B cell (primary cell): ENCODE results near the gene NELFE. TPM values are rescaled to one million over a fixed set of nuclear protein-coding genes. Genes with fewer than 3 reads are reported as not detected.

Experiments used
- ATAC-seq: fragments of 200-7000 bp; cut with Tn5 transposase; one replicate; pipeline ENCODE4 v1.10.0; 2021; ENCODE audit warnings: low read depth, mild to moderate bottlenecking, moderate number of reproducible peaks, moderate library complexity
- CTCF ChIA-PET: fragments of 350-600 bp; sonication (Branson Sonifier 250); formaldehyde crosslinking; loops from one replicate; lab custom pipeline; 2021; ENCODE audit warnings: antibody characterized with exemption, inconsistent platforms; lab: Charles Lee
- POLR2A ChIA-PET: fragments of 350-600 bp; sonication (Branson Sonifier 250); formaldehyde crosslinking; loops from one replicate; lab custom pipeline; 2021; ENCODE audit warnings: antibody characterized with exemption; lab: Charles Lee
- DNase-seq: peaks from one replicate; pipeline ENCODE4 v3.0.0; 2013
- H2AFZ ChIP-seq: 2 replicates; pipeline ENCODE4 v1.6.1; 2012; ENCODE audit warnings: mild to moderate bottlenecking, low read depth, low read length; ENCODE audit not compliant: insufficient read depth, poor library complexity, severe bottlenecking
- H3K27ac ChIP-seq, 2 donors: 1 replicate in 1 of 2; 2 replicates in 1 of 2; pipeline ENCODE4 v1.5.1; 2012 to 2013; ENCODE audit warnings: low read length in 2 of 2, mild to moderate bottlenecking in 2 of 2, moderate library complexity in 1 of 2
- H3K27me3 ChIP-seq, 4 experiments: fragments of 200-600 bp in 1 of 4; sonication (generic) in 1 of 4; replicated peaks in 1 of 4; 1 replicate in 2 of 4; 2 replicates in 2 of 4; pipeline versions ENCODE4 v1.6.1 to v1.7.0; 2013 to 2016; ENCODE audit warnings: low read length in 3 of 4, mild to moderate bottlenecking in 2 of 4, mixed read lengths in 1 of 4, moderate library complexity in 1 of 4; ENCODE audit not compliant: insufficient read depth in 4 of 4, control insufficient read depth in 3 of 4; ENCODE audit errors: control extremely low read depth in 1 of 4
- H3K36me3 ChIP-seq, 2 experiments: replicated peaks in 1 of 2; 1 replicate in 1 of 2; 2 replicates in 1 of 2; pipeline versions ENCODE4 v1.6.1 to v1.7.1; 2013; ENCODE audit warnings: low read length in 1 of 2; ENCODE audit not compliant: insufficient read depth in 2 of 2, control insufficient read depth in 1 of 2; ENCODE audit errors: control extremely low read depth in 1 of 2, extremely low read depth in 1 of 2
- H3K4me1 ChIP-seq, 2 donors: fragments of 200-600 bp in 1 of 2; sonication (generic) in 1 of 2; 1 replicate in 1 of 2; 2 replicates in 1 of 2; pipeline versions ENCODE4 v1.5.1 to v1.6.1; 2013 to 2017; ENCODE audit warnings: low read length in 2 of 2; ENCODE audit not compliant: control insufficient read depth in 2 of 2, insufficient read depth in 2 of 2
- H3K4me2 ChIP-seq: replicated peaks from 2 replicates; pipeline ENCODE3; 2012; ENCODE audit warnings: mild to moderate bottlenecking, low read depth, low read length; ENCODE audit not compliant: poor library complexity, severe bottlenecking
- H3K4me3 ChIP-seq, 5 experiments: fragments of 200-600 bp in 1 of 5; sonication (generic) in 1 of 5; 1 replicate in 3 of 5; 2 replicates in 2 of 5; pipeline versions ENCODE4 v1.5.1 to v1.7.0; 2011 to 2016; ENCODE audit warnings: low read length in 4 of 5, mild to moderate bottlenecking in 4 of 5, low read depth in 2 of 5, control low read depth in 1 of 5, moderate library complexity in 1 of 5; ENCODE audit not compliant: insufficient read depth in 1 of 5; ENCODE audit errors: control extremely low read depth in 1 of 5, extremely low read depth in 1 of 5
- H3K79me2 ChIP-seq: fragments of 200-600 bp; sonication (generic); one replicate; pipeline ENCODE4 v1.6.0; 2016; ENCODE audit warnings: low read length; ENCODE audit not compliant: control insufficient read depth, insufficient read depth
- H3K9ac ChIP-seq: fragments of 200-600 bp; sonication (generic); 2 replicates; pipeline ENCODE4 v1.6.1; 2017; ENCODE audit warnings: mild to moderate bottlenecking, low read length, moderate library complexity
- H3K9me3 ChIP-seq, 3 donors: one replicate each; pipeline versions ENCODE4 v1.6.1 to v1.7.1; 2013; ENCODE audit warnings: low read length in 2 of 3; ENCODE audit not compliant: control insufficient read depth in 2 of 3, insufficient read depth in 1 of 3; ENCODE audit errors: control extremely low read depth in 1 of 3
- H4K20me1 ChIP-seq: 2 replicates; pipeline ENCODE4 v1.6.0; 2012; ENCODE audit warnings: mild to moderate bottlenecking, low read length; ENCODE audit not compliant: insufficient read depth, control insufficient read depth, poor library complexity, severe bottlenecking
- H3K27ac Mint-ChIP-seq: one replicate; pipeline ENCODE4 v1.8.0; 2021; ENCODE audit warnings: mixed read lengths
- H3K27me3 Mint-ChIP-seq: one replicate; pipeline ENCODE4 v1.8.0; 2021; ENCODE audit warnings: mixed read lengths
- H3K4me1 Mint-ChIP-seq: one replicate; pipeline ENCODE4 v1.8.0; 2021; ENCODE audit warnings: mixed read lengths
- H3K4me3 Mint-ChIP-seq: one replicate; pipeline ENCODE4 v1.8.0; 2021; ENCODE audit warnings: mixed read lengths
- H3K9me3 Mint-ChIP-seq: one replicate; pipeline ENCODE4 v1.8.0; 2022; ENCODE audit warnings: mixed read lengths; ENCODE audit not compliant: insufficient read depth
- EZH2 ChIP-seq: IDR thresholded peaks from 2 replicates; pipeline ENCODE4 v1.6.1; 2012; ENCODE audit warnings: borderline replicate concordance, low read depth, mild to moderate bottlenecking, moderate library complexity, low read length; ENCODE audit not compliant: insufficient read depth, poor library complexity, severe bottlenecking
- WGBS: methylation state at CpG from one replicate; pipeline ENCODE4 v1.1.5; 2013; ENCODE audit warnings: missing lambda C conversion rate; ENCODE audit not compliant: insufficient coverage; 5-methylcytosine and 5-hydroxymethylcytosine counted together
- intact Hi-C: fragments of 100-400 bp; cut with micrococcal nuclease; formaldehyde crosslinking; loops from one replicate; pipeline ENCODE4 v1.10.0; 2022
- polyA plus RNA-seq: library from polyadenylated mRNA; depleted of rRNA; stranded (reverse); fragments of >200 nt; gene quantifications from 2 replicates; pipeline ENCODE4 v1.2.3, GENCODE V29; 2012
- total RNA-seq, 2 donors: library from RNA; stranded (reverse); fragments of 120-200 nt in 1 of 2; gene quantifications; 1 replicate in 1 of 2; 2 replicates in 1 of 2; pipeline versions ENCODE4 v1.2.3 to v1.2.4, GENCODE V29; 2013 to 2022
- TF ChIP-seq, protein P1 (sequence below): fragments of 200-600 bp; IDR thresholded peaks from one replicate; pipeline ENCODE4 v1.8.0; 2022; ENCODE audit warnings: antibody characterized with exemption, mild to moderate bottlenecking

NELFE gene
- total and polyA plus RNA-seq, 2 donors (not counting 1 experiment from before 2014, with no cell fraction given) = 39.0 to 53.7 TPM

DNA sequence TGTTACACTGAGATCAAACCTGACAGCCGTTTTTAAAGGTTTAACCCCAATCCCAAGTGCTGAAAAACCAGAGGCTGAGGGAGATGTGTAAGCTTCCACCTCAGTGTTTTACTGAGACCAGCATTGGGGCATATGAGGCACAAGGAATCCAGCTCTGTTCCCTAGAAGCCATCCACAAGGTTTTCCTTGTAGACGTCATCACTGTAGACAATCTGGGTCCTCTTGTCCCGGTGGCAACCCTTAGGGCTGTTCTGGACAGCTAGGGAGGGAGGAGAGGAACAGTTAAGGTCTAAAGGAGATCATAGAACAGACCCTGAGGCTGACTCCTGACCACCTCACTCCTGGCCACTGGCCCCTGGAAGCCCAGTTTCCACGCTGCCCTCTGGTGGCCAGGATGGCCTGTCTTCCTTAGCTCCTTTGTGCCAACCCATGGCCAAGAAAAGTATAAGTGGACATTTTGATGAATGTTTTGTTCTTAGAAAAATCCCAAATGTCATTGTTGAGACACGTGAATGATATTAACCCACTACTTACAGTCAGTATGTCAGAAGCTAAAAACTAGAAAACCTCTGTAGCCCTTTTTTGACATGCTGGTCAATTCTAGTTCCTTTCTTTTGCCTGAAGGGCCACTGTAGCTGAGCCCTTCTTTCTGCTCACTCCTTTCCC is 6.5 kb downstream of the NELFE start:
- H3K4me1 ChIP-seq = no peaks in the 10 kb centered on the region
- no peak overlapping the region for H3K27ac ChIP-seq
- no peaks in the 10 kb centered on the region for H4K20me1 ChIP-seq
- no peak overlapping the region for H3K4me3 ChIP-seq
- Mint-ChIP-seq H3K27me3 (no peaks in the 10 kb centered on the region), H3K4me1 (no peaks in the 10 kb centered on the region), H3K4me3 (no peak overlapping the region), H3K27ac (no peak overlapping the region), H3K9me3 (no peaks in the 10 kb centered on the region)
- CTCF ChIA-PET = interaction anchor here (0.7 to 1.7 kb wide), 24 partner anchors 9 to 460 kb away, joined by 3 to 11 read pairs (median 3); partner anchors contain the start of genes ATP6V1G2, LY6G5C and ZBTB12
- intact Hi-C loops = loop anchor here (2.0 kb wide), 1 partner anchor 271 kb away; the partner anchor contains the start of gene LY6G5C
- H3K27me3 ChIP-seq = no peaks in the 10 kb centered on the region
- H3K4me2 ChIP-seq = no peak overlapping the region
- DNase-seq (peak; percentile 51), ATAC-seq (peak; percentile 31)
- H3K9me3 ChIP-seq = no peaks in the 10 kb centered on the region
- 91% methylated on average over 3 of the region's 5 CpGs for WGBS
- no peak overlapping the region for H2AFZ ChIP-seq
- TF ChIP-seq, protein P1, sequence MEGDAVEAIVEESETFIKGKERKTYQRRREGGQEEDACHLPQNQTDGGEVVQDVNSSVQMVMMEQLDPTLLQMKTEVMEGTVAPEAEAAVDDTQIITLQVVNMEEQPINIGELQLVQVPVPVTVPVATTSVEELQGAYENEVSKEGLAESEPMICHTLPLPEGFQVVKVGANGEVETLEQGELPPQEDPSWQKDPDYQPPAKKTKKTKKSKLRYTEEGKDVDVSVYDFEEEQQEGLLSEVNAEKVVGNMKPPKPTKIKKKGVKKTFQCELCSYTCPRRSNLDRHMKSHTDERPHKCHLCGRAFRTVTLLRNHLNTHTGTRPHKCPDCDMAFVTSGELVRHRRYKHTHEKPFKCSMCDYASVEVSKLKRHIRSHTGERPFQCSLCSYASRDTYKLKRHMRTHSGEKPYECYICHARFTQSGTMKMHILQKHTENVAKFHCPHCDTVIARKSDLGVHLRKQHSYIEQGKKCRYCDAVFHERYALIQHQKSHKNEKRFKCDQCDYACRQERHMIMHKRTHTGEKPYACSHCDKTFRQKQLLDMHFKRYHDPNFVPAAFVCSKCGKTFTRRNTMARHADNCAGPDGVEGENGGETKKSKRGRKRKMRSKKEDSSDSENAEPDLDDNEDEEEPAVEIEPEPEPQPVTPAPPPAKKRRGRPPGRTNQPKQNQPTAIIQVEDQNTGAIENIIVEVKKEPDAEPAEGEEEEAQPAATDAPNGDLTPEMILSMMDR = peak; percentile 42
- no peak for TF ChIP-seq EZH2
- H3K9ac ChIP-seq = no peak overlapping the region
- H3K36me3 ChIP-seq = peaks cover 3 to 54% of the 10 kb centered on the region in 2 experiments
- POLR2A ChIA-PET = no interaction called here
- H3K79me2 ChIP-seq = no peaks in the 10 kb centered on the region

DNA sequence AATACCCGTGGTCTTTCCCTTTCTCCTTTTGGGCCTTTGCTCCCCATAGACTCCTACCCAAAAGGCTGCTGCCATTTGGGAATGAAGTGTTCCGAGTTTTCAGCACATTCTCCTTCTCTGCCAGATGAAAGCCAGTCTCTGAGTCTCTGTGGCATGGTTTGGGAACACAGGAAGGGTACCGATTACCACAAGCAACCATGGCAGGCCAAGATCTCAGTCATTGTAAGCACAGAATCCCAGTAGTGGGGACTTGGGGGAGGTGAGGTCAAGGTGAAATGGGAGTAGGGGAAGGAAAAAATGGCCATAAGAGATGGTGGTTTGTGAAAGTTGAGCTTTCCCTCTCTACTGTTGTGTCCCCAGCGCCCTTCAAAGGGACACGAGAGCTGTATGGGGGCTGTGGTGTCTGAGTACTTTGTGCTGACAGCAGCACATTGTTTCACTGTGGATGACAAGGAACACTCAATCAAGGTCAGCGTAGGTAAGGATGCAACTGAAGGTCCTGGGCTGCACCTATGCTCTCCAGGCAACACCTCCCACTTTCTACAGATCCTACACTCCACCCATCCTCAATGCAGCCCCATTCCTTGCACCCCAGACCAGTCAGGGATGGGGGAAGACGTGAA is 8.7 kb downstream of the NELFE start:
- H3K4me3 ChIP-seq = no peak overlapping the region
- ChIA-PET CTCF (interaction anchor here (1.0 kb wide), 1 partner anchor 9 kb away, joined by 3 read pairs; the partner anchor contains the start of gene SKIC2), POLR2A (no interaction called here)
- peaks cover 0 to 4% (median 0%) of the 10 kb centered on the region in 4 experiments for H3K27me3 ChIP-seq
- H3K4me1 ChIP-seq = no peaks in the 10 kb centered on the region
- DNase-seq = no peak
- no peaks in the 10 kb centered on the region for H3K9me3 ChIP-seq
- peaks cover 3 to 40% of the 10 kb centered on the region in 2 experiments for H3K36me3 ChIP-seq
- Mint-ChIP-seq H3K4me1 (no peaks in the 10 kb centered on the region), H3K9me3 (no peaks in the 10 kb centered on the region), H3K4me3 (no peak overlapping the region), H3K27ac (no peak overlapping the region), H3K27me3 (peaks cover 7% of the 10 kb centered on the region)
- no peak overlapping the region for H3K4me2 ChIP-seq
- intact Hi-C loops = no loop called here
- no peak overlapping the region for H3K9ac ChIP-seq
- 96% methylated on average over 4 of the region's 7 CpGs for WGBS
- H4K20me1 ChIP-seq = no peaks in the 10 kb centered on the region
- H2AFZ ChIP-seq = no peak overlapping the region
- no peak for TF ChIP-seq EZH2
- TF ChIP-seq, protein P1 = no peak
- ATAC-seq = no peak
- no peak overlapping the region for H3K27ac ChIP-seq
- H3K79me2 ChIP-seq = no peaks in the 10 kb centered on the region
